GF-D8 (cell line): ENCODE results near the gene KIF12.
"Not testable (repeated sequence)": the region's sequence is repeated elsewhere in the genome, so short reads cannot be mapped to it uniquely, and the experiment has no call there.

Experiments
- DNase-seq: peaks from one replicate; lab custom pipeline; 2025; lab: John Stamatoyannopoulos, UW

Gene KIF12

DNA sequence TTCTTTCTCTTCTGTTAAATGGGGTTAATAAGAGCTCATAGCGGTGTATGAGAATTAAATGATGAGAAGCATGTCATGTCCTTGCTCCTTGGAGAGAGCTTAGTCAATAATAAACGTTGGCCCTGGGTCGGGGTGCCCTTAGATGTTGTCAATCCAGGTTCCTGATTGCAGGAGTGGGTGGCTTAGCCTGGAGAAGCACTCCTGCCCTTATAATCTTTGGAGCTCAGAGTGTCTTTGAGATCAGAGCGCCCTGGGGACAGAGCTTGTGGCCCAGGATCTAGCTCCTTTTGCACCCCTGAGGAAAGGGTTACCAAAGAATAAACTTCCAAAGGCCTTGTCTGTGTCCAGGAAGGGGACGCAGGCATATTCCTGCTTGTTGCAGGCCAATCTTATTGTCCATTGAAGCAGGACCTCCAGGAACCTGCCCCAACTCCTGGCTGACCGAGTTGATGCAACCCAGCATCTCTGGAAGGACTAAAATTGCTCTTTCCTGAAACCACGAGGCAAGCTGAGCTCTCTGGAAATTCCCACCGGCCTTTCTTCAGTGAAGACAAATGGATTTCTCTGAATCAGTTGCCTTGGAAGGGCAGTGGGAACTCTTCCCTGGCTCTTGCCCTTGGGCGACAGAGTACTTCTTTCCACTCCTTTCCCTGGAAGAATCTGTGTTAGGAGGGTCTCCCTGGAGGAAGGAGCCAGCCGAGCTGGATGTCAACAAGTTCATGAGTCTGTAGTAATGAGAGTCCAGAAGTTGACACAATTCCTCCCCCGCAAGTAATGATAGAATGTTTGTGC, 14.6 kb downstream of the KIF12 start:
- no peak for DNase-seq

DNA sequence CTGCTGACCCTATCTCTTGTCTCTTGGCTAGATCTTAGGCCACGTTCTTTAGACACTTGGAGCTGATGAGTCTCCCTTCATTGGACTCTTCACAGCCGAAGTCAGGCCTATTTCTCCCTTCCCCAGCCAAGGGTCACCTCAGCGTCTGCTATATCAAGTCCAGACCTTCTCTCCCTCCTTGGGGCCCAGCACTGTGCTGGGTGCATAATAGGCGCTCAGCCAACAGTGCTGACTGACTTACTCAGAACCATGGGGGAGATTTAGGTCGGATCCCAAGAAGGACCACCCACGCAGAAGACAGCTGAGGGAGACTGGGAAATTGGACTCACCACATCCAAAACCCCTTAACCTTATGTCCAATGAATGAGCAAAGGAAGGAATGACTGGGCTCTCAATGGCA, 15.4 kb downstream of the KIF12 start:
- DNase-seq: no peak

DNA sequence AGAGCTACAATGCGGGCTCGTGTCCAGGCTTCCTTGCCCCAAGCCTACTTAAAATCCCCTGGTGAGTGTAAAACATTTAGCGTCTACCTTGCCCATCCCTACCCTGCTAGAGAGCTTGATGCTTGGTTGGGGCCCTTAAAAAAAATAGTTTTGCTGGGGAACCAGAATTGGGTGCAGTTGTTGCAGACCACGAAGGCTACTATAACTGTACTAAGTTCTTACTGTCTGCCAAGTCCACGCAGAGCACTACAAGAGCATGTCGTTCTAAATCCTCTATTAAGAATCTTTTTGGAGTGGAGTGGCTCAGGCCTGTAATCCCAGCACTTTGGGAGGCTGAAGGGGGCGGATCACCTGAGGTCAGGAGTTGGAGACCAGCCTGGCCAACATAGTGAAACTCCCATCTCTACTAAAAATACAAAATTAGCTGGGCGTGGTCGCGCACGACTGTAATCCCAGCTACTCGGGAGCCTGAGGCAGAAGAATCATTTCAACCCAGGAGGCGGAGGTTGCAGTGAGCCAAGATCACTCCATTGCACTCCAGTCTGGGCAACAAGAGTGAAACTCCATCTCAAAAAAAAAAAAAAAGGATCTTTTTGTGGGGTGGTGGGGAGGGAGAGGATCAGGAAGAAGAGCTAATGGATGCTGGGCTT, 16.2 kb downstream of the KIF12 start:
- not testable (repeated sequence) for DNase-seq

DNA sequence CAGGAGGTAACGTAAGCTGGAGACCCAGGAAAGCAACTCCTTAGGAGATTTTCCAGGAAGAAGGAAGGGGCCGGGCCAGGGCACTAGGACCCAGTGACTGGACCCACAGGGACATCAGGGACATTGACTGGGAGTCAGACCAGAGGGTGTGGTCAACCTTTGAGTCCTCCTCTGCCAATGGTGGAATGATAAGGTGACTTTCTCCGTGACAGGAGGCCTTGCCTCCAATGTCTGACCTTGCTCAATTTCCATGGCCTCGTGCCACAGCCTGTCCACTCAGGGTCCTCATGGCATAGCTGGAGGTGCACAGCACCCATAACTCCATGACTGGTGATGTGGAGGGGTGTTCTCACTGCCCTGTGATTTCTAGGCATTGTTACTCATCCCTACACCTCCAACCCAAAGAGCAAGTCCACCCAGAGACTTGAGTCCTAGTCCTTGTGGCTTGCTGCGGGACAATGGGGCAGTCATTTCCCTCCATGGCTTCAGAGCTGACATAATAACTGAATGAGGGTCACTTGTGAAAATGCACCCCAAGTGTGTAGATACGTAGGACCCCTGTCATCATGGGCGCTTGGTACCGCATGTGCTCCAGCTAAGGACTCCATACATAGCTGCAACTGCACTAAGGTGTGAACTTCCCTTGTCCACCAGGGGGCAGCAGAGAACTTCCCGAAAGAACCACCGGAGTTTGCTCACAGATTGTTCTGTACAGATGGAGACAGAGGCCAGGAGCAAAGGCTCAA, 16.9 kb downstream of the KIF12 start:
- peak; percentile 26 for DNase-seq

DNA sequence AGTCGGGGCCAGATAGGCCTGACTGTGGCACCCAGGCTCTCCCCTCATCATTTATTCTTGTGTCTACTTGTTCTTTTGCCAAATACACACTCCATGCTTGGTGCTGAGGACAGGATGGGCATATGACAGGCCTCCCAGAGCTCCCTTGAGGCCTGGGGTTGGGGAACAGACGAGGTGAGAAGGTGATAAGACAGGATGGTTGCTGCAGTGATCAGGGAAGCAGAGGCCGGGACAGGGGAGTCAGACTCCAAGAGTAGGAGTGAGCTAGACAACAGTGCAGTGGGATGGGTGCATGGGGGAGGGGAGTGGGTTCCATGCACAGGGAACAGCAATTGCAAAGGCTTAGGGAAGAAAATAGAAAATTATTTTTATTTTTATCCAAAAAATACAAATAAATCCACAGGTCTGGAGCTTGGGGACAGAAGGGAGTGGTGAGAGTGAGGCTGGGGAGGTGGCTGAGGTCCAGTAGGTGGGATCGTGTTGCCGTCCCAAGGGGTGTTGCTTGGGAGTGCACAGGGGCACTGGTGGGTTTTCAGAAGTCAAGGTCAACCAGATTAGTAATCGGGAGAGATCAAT, 17.6 kb downstream of the KIF12 start:
- no peak for DNase-seq

DNA sequence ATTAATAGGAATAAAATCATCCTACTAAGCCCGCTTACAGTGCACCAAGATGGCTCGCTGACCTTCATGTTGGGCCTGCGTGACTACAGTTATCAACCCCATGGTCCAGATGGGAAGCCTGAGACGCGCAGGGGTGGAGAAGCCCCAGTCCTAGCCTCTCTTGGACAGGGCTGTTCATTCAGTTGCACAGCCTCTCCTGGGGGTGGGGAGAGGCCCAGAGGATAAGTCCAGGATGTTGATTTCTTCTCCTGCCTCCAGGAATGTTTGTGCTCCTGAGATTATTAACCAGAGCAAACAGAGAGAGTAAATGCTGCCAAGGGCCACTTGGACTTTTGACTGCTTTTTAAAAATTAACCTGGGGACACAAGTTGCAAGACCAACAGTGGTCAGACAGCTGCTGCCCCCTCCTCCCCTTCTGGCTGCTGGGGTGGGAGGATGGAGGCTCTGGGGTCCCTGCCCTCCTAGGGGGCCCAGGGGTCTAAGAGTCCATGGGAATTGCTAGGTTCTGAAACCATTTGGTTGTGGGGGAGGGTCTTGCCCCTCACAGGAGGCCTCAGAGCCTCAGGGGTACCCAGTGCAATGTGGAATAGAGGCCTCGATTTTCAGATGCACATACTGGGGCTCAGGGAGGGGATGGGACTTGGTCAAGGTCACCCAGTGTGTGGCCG, 18.2 kb downstream of the KIF12 start:
- DNase-seq: no peak

DNA sequence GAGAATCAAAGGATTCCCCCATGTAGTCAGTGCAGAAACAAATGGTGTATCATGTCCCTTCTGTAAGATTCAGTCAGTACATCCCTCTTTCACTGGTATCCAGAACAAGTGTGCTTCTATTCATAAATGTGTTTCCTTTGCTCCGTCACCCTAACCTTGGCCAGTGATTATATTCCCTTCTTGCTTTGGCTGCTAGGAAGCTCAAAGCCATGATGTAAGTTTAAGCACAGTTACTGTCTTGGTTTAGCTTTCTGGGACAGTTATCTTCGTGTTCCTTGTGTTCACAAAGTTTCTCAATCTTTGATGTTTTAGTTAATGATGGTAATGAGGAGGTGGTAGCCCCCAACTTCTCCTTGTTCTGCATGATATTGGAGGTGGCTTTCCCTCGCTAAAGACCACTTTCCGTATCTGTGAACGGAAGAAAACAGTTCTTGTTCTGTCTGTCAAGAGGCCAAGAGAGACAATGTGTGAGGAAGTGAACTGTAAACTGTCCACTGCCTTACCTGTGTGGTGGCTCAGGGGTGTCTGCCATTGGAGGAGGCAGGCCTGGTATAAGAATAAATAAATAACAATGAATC, 18.8 kb downstream of the KIF12 start:
- DNase-seq: no peak

DNA sequence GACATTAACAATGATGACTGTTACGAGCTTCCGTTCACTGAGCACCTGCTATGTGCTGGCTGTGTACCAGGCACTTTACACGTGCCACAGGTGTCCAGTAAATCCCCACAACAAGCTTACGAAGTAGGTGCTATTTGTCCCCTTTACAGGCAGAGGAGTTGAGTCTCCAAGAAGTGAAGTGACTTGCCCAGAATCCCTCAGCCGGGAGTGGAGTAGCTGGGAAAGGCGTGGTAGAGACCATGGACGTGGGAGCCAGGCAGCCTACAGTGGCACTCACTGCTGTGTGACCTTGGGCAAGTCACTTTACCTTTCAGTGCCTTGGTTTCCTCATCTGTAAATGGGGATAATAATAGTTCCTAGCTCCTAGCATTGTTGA, 20.3 kb downstream of the KIF12 start:
- DNase-seq: no peak

DNA sequence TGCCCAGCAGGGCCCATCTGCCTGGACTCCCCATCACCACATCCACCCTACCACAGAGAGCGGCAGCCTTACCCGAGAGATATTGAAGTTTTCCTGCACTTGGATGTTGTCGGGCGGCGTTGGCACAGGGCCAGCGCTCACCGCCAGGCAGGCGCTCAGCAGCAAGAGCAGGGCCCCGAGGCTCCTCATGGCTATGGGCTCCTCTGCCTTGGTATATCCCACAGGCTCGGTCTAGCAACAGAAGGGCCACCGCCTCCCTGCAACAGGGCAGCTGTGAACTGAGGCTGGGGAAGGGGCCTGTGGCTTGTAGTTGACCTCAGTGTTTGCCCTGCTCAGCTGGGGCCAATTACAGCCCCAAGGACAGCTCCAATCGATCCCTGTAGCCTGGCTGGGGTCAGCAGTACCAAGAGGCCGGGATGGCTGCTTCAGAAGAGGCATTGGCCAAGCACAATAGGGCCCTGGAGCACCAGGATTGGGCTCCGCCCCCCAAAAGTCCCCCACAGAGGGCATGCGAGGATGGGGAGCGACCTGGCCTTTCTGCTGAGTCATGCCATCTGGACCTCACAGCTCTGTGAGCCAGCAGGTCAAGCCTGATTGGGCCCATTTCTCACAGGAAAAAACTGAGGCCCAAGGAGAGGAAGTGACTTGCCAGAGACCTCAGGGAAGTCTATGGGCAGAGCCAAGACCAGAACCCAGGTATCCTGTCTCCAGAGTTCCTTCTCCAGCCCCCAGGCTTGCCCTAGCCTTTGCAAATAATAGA, 20.9 kb downstream of the KIF12 start, which contains the start of gene AMBP:
AMBP (minus strand) TSS at position 280 of the 760 bp plus-strand sequence; CDS start at position 189, 91 bp downstream.
- no peak for DNase-seq

DNA sequence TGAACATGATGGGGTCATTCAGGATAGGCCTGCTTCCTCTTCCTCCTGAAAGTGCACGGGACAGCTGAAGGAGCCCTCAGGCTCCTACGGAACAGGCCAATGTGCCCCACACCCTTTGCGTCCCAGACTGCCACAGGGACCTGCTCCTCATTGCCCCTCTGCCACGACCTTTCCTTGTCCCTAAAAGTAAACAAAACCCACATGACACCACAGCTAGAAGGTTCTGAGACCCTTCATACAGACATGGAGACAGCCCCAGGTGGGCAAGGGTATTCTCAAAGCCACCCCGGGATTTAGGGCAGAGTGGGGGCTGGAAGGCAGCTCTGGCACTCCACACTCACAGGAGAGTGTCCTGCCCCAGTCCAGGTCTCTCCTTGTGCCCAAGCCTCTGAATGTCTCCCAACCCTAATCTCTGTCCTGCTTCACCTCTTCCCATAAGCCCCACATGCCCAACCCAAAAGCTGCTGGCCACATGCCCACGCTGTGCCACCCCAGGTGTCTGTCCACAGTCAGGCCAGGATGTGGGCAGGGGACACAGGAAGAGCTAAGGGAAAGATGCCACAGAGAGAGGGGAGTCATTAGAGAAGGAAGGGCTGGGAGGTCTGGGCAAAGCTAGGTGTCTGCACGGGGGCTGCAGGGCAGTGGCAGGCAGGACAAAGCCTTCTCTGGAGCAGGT, 21.8 kb downstream of the KIF12 start:
- no peak for DNase-seq

DNA sequence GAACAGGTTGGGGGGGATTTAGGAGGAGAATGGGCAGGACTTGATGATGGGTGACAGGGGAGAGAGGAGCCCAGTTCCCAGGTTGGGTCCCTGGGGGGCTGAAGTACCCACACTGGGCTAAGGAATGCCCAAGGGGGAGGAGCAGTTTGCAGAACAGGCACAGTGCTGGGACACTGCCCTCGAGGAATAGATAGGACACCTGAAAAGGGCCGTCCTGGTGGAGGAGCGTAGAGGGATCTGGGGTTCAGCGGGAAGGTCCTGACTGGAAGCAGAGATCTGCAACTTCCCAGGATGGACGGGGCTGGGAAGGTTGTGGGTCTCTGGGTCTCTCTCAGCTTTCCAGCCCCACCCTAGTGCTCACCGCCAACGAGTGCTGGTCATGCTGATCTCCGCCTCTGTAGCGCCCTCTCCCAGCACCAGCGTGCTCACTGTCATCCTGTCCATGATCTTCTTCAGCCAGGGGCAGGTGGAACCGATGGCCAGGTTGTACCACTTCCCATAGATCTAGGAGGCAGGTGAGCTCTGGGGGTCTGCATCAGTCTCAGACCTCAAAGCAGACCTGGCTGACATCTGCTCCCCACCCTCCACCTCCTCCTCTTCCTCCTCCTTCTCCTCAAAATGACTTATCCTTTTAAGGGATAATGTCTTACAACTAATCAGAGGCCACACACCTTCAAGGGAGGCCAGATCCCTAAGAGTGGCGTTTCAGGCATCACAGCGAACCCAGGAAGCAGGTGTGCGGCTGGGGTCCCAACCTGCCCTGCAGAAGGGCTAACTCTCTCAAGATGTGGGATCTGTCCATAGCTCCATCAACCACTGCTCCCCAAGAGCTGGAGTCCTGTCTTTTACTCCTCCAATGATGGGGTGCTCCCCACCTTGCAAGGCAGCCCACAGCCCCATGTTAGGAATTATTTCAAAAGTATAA, 22.6 kb downstream of the KIF12 start:
- DNase-seq: no peak

DNA sequence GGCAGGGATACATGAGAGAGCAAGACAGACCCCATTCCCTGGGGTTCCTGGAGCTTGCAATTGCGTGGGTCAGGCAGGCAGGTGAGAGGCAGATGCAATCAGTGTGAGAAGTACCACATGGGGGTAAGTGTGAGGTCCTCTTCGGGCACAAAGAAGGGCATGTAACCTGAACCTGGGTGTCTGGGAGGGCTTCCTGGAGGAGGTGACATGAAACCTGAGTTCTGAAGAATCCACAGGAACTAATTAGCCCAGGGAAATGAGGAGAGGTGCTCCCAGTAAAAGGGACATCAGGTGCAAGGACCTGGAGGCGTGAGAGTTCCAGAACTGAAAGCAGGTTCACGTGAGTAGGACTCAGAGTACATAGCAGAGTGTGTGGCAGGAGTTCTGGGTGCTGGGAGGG, 23.5 kb downstream of the KIF12 start:
- DNase-seq: no peak

DNA sequence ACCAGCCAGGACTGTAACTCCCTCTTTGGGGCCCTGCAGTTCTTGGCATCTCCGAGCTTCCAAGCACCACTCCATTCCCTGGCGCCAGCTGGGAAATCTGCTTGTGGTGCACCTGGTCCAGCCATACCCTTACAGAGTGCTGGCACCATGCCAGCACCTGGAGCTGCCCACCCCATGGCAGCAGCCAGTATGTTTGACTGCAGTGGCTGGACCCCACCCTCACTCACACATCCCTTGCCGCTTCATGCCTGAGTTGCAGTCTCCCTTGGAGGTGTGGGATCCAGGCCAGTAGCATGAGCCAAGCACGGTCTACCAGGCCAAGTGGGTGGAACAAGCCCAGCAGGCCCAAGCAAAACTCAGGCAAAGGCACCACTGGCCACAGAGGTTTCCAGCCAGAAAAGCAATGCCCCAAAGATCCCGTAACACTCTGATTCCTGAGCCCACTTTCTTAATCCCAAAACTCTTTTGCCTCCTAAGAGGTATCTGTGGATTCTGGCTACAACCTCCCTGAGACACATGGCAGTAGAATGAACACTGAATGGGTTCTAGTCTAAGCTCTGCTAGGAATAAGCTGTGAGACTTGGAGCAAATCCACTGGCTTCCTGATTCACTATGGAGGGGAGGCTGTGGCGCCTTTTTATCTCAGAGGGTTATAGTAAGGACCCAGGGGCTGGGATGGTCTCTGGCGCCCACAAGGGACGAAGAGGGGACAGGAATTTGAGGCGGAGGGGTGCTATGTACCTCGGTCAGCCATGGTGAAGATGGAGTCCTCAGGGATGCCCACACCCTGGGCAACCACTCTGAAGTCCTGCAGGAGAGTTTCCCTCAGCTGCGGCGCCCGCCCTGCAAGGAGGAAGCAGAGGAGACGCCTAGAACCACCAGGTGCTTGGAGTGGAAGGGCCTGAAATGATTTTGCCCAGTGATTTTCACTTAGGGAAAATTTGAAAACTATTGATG, 26.6 kb downstream of the KIF12 start:
- DNase-seq: no peak

DNA sequence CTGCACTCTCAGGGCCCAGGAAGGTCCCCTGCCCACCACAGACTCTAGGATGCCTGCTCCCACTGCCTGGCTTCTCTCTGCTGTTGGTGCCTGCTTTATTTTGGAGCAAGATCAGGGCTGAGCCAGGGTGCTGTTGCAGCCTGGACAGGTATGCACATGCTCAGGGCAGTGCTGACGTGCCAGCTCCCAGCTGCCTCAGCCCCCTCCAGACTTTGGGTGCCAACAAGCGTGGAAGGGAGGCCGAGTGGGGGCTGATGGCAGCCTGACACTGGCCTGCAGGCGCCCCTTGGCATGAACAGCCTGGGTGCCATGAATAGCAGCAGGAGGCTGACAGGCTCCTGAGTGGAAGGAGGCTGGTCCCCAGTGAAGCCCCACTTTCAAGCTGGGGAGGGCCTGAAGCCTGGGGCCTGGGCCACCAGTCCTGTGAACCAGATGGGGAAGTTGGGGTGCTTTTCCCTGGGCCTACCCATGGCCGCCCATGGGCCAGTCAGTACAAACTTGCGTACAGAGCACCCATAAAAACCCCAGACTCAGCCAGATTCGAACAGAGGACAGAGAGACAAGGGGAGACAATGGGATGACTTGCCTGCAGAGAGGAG, 27.8 kb downstream of the KIF12 start:
- no peak for DNase-seq

DNA sequence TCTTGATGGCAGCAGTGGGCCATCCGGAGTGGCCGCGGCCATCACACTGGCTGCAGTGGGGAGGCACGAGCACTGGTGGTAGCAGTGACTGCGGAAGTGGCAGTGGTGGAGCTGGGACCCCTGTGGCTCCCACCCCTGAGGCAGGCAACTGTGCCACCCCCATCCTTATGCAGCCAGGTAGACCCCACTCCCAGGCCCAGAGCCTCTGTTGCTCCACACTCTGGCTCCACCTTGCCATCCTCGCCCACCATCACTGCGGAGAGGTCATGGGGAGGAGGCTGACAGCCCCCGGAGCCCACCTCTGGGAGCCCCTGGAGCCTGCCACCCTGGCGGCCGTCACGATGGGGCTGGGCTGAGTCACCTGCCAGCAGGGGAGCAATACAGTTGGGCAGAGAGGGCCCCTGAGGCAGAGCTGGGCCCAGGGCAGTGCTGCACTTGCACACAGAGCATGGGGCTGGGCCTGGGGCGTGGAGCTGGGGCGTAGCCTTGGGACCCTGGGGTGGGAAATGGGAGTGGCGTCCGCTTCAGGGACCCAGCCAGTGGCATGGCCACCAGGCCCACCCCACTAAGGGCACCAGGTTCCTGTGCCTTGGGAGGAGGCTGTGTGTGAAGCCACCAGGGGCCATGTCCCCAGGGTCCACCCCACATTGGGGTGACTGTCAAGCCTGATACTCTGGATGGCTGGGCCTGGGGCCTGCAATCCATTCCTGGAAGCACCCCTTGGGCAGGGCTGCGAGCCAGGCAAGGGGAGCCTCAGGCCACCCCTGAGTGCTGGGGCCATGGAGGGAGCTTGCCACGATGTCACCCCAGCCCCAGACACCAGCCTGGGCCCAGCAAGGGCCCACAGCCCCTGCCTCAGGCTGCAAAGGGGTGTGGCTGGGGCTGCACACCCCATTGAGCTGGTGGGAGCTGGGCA, 28.6 kb downstream of the KIF12 start:
- no peak for DNase-seq

DNA sequence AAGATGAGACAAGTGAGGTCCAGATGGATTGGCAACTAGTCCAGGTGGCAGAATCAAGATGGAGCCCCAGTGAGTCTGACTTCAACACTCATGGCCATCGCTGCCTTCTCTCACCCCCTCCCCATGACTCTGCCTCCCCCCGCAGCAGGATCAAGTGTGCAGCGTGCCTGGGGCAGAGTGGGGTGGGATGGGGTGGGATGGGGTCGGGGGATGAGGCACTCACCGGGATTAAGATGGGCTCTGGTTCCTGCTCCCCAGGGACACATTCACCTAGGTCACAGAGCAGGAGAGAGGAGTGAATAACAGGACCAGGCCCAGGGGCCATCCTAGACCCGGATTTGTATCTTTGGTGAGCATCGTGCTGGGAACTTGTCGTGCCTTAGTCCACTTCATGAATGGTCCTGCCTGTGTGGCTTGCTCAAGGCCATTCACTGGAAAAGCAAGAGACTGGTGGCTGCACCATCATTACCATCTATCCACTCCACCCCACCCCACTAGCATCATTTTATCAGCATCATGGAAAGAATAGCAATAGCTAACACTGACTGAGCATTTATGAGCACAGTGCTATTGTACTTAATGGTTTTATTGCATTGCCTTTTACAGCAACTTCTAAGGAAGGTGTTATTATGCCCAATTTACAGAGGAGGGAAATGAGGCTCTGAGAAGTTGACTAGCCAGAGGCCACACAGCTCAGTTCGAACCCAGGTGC, 29.5 kb downstream of the KIF12 start:
- no peak for DNase-seq
